ENCODE results near the gene OOEP.

DNA sequence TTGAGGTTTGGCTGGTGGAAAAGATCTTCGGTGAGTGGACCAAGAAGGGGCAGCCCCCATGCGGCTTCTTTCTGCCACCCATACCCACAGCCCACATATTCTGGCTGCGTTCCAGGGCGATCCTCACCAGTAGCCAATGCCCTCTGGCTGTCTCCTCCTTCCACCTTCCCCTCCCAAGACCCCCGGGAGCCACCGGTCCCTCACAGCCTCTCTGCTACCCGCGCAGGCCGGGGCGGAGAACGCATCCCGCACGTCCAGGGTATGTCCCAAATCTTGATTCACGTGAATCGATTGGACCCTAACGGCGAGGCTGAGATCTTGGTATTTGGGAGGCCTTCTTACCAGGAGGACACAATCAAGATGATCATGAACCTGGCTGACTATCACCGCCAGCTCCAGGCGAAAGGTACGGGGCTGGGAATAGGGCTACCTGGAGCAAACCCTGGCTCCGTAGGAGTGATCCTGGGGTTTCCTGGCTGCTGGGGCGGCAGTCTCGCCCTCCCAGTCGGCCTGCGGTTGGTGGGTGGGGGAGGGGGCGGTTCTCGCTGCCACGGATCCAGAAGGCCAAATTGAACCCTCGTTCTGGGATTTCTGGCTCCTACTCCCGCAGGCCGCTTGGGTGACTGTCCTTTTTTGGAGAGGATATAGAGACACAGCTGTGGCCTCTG is 6.7 kb downstream of the OOEP start:
- no peak for TF ChIP-seq EZH2 (IDR thresholded peaks at IDR 0.05)
- TF ChIP-seq, protein P1, sequence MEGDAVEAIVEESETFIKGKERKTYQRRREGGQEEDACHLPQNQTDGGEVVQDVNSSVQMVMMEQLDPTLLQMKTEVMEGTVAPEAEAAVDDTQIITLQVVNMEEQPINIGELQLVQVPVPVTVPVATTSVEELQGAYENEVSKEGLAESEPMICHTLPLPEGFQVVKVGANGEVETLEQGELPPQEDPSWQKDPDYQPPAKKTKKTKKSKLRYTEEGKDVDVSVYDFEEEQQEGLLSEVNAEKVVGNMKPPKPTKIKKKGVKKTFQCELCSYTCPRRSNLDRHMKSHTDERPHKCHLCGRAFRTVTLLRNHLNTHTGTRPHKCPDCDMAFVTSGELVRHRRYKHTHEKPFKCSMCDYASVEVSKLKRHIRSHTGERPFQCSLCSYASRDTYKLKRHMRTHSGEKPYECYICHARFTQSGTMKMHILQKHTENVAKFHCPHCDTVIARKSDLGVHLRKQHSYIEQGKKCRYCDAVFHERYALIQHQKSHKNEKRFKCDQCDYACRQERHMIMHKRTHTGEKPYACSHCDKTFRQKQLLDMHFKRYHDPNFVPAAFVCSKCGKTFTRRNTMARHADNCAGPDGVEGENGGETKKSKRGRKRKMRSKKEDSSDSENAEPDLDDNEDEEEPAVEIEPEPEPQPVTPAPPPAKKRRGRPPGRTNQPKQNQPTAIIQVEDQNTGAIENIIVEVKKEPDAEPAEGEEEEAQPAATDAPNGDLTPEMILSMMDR (IDR thresholded peaks at IDR 0.05), result no peak
